Adrenal gland (tissue), 12 donors: ENCODE measurements around the gene FGFR4. TPM values are rescaled to one million over a fixed set of nuclear protein-coding genes. Genes with fewer than 3 reads are reported as not detected.

Experiments used
- DNase-seq, 7 donors: peaks; one replicate each; pipeline ENCODE4 v3.0.0-alpha.2; 2019 to 2020
- H3K27ac ChIP-seq, 5 donors: fragments of 200-600 bp; sonication (generic) in 4 of 5; 1 replicate in 3 of 5; 2 replicates in 2 of 5; pipeline versions ENCODE4 v1.5.1 to v1.8.0; 2016 to 2020; ENCODE audit warnings: mild to moderate bottlenecking in 1 of 5
- H3K27me3 ChIP-seq: fragments of 200-600 bp; 2 replicates; pipeline ENCODE4 v1.8.0; 2021
- H3K36me3 ChIP-seq, 2 donors: fragments of 200-600 bp; replicated peaks in 1 of 2; 1 replicate in 1 of 2; 2 replicates in 1 of 2; pipeline versions ENCODE4 v1.5.1 to v1.8.0; 2018 to 2022
- H3K4me1 ChIP-seq, 2 donors: fragments of 200-600 bp; replicated peaks in 1 of 2; 1 replicate in 1 of 2; 2 replicates in 1 of 2; pipeline versions ENCODE4 v1.5.1 to v1.8.0; 2018 to 2021
- H3K4me3 ChIP-seq, 4 donors: fragments of 200-600 bp; sonication (generic) in 3 of 4; one replicate each; pipeline ENCODE4 v1.5.1; 2016 to 2018
- H3K9me3 ChIP-seq, 3 donors: fragments of 200-600 bp; sonication (generic) in 1 of 3; replicated peaks in 1 of 3; 1 replicate in 2 of 3; 2 replicates in 1 of 3; pipeline versions ENCODE4 v1.5.1 to v1.8.0; 2016 to 2021
- POLR2A ChIP-seq, 2 donors: fragments of 450-650 bp; IDR thresholded peaks; one replicate each; pipeline ENCODE4 v1.6.1; 2017; ENCODE audit warnings: antibody characterized with exemption in 2 of 2, mild to moderate bottlenecking in 2 of 2, moderate library complexity in 1 of 2
- WGBS, 4 donors: extraction: QIAGEN DNeasy Blood & Tissue Kit in 2 of 4; methylation state at CpG; one replicate each; pipeline versions ENCODE4 v1.1.5 to v1.1.7; 2013 to 2017; 5-methylcytosine and 5-hydroxymethylcytosine counted together
- intact Hi-C, 2 donors: fragments of 100-400 bp; cut with DNase I; formaldehyde crosslinking; loops; one replicate each; pipeline versions ENCODE4 v1.14.1 to v1.15.0; 2022 to 2023
- polyA plus RNA-seq, 3 donors: library from polyadenylated mRNA; stranded (reverse); fragments of 200-250 nt in 2 of 3; fragments of 350-450 nt in 1 of 3; fragmentation: Illumina TruSeq in 1 of 3; extraction: RNeasy Lipid Tissue Mini Kit (QIAGEN cat#74804) in 1 of 3; gene quantifications; one replicate each; pipeline ENCODE4 v1.2.3, GENCODE V29; 2013 to 2014
- total RNA-seq, 9 donors: library from RNA; depleted of rRNA in 4 of 9; stranded (reverse); fragments of >200 nt in 4 of 9; fragments of 120-200 nt in 1 of 9; fragmentation: NEBNext Ultra II Directional in 1 of 9; extraction: Animal tissue kit (Norgen Biotek cat#: 25700) in 1 of 9; gene quantifications; one replicate each; pipeline versions ENCODE4 v1.1.0 to v1.2.4, GENCODE V29; 2013 to 2023
- TF ChIP-seq, protein P1 (sequence below), 6 experiments: fragments of 450-650 bp in 4 of 6; fragments of 200-600 bp in 2 of 6; sonication (generic) in 1 of 6; IDR thresholded peaks; 1 replicate in 5 of 6; 2 replicates in 1 of 6; pipeline versions ENCODE4 v1.5.1 to v1.8.0; 2016 to 2021; ENCODE audit warnings: antibody characterized with exemption in 6 of 6, mild to moderate bottlenecking in 2 of 6, moderate library complexity in 1 of 6
- donor health status: healthy with polysubstance abuse.
- donor health status: Bipolar disorder and iron deficiency.
- donor health status: DM: yes; HTN: yes; CAD: no.
- donor health status: DM: no; HTN: no; CAD: no.
- donor health status: DM: no; HTN: no; CAD: no.
- donor health status: DM: yes; HTN: yes; CAD: no.

The FGFR4 gene
- total and polyA plus RNA-seq, 12 donors, result 12.3 to 106 (median 26.4) TPM

- H3K27me3 ChIP-seq, result no peaks in the 10 kb centered on the region
- H3K9me3 ChIP-seq, result no peaks in the 10 kb centered on the region
- peak in 1 of 7 donors; percentile 44 for DNase-seq
- peaks cover 0 to 11% of the 10 kb centered on the region in 2 donors for H3K36me3 ChIP-seq
- H3K4me1 ChIP-seq, result peaks cover 26 to 36% of the 10 kb centered on the region in 2 donors
- no peak for TF ChIP-seq POLR2A (IDR thresholded peaks at IDR 0.05)
- TF ChIP-seq, protein P1, sequence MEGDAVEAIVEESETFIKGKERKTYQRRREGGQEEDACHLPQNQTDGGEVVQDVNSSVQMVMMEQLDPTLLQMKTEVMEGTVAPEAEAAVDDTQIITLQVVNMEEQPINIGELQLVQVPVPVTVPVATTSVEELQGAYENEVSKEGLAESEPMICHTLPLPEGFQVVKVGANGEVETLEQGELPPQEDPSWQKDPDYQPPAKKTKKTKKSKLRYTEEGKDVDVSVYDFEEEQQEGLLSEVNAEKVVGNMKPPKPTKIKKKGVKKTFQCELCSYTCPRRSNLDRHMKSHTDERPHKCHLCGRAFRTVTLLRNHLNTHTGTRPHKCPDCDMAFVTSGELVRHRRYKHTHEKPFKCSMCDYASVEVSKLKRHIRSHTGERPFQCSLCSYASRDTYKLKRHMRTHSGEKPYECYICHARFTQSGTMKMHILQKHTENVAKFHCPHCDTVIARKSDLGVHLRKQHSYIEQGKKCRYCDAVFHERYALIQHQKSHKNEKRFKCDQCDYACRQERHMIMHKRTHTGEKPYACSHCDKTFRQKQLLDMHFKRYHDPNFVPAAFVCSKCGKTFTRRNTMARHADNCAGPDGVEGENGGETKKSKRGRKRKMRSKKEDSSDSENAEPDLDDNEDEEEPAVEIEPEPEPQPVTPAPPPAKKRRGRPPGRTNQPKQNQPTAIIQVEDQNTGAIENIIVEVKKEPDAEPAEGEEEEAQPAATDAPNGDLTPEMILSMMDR (IDR thresholded peaks at IDR 0.05), result no peak
- H3K27ac ChIP-seq, result peak overlapping the region in 4 of 5 donors; percentile 80 to 95 (median 92)
- 40 to 58% (median 53%) methylated on average over 10 to 100 of the region's 100 CpGs; no CpG with 5 or more reads in 1 of the 4 donors for WGBS, 4 donors
- peak overlapping the region in 1 of 4 donors; percentile 73 for H3K4me3 ChIP-seq
- intact Hi-C loops, result loop anchor here in 1 of 2 donors (10.0 kb wide), 1 partner anchor 172 kb away; the partner anchor contains the start of genes PRELID1 and RAB24
Observed at GRCh38 chr5:177132136-177133095, 45.7 kb downstream of the FGFR4 start.

DNA sequence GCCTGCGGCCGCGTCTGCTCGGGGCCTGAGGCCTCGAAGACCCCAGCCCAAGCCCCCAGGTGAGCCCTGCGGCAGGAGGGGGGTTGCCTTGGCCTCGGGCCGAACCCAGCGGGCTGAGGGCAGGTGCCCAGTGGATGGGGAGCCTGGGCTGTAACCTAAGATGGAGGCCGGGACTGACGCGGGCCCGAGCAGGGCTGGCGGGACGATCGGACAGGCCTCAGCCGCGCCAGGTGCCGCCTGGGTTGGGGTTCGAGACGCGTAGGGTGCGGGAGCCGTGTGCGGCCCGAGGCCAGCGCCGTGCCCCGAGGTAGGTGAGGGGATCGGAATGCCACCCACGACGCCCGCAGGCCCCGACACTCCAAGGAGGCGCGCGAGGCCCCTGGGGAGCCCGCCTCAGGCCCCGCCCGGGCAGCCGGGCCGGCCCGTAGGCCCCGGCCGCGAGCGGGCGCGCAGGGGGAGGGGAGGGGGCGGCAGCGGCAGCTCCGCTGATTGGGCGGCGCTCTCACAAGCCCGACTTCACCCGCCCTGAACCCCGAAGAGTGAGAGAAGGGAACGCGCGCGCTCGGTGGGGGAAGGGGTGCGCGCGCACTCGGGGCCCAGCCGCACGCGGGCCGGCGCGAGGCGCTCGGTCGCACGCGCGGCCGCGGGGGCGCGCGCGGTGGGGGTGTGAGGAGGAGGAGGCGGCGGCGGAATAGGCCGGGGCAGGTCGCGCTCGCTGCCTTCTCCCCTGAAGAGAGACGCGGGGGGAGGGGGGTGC, 46.6 kb downstream of the FGFR4 start, which contains the start of gene NSD1:
NSD1 (plus strand) TSS at position 678 of the 757 bp plus-strand sequence. CDS start 1,331 bp downstream, outside the sequence.
- Histone ChIP-seq H3K4me3 (peak within 1 kb of the TSS; percentile 33 to 73 (median 50)), H3K27me3 (no peaks in the 10 kb centered on the region), H3K9me3 (no peaks in the 10 kb centered on the region), H3K36me3 (peaks cover 0 to 20% of the 10 kb centered on the region in 2 donors), H3K4me1 (peaks cover 27 to 44% of the 10 kb centered on the region in 2 donors), H3K27ac (peak within 1 kb of the TSS; percentile 39 to 95 (median 89))
- intact Hi-C loops, result loop anchor here in 1 of 2 donors (10.0 kb wide), 1 partner anchor 172 kb away; the partner anchor contains the start of genes PRELID1 and RAB24
- peak; percentile 84 to 93 (median 89) for DNase-seq
- TF ChIP-seq, protein P1 (IDR thresholded peaks at IDR 0.05), result no peak
- TF ChIP-seq POLR2A (IDR thresholded peaks at IDR 0.05), result peak; percentile 45 to 64
- 1 to 2% (median 2%) methylated on average over 17 to 88 of the region's 93 CpGs; no CpG with 5 or more reads in 1 of the 4 donors for WGBS, 4 donors

DNA sequence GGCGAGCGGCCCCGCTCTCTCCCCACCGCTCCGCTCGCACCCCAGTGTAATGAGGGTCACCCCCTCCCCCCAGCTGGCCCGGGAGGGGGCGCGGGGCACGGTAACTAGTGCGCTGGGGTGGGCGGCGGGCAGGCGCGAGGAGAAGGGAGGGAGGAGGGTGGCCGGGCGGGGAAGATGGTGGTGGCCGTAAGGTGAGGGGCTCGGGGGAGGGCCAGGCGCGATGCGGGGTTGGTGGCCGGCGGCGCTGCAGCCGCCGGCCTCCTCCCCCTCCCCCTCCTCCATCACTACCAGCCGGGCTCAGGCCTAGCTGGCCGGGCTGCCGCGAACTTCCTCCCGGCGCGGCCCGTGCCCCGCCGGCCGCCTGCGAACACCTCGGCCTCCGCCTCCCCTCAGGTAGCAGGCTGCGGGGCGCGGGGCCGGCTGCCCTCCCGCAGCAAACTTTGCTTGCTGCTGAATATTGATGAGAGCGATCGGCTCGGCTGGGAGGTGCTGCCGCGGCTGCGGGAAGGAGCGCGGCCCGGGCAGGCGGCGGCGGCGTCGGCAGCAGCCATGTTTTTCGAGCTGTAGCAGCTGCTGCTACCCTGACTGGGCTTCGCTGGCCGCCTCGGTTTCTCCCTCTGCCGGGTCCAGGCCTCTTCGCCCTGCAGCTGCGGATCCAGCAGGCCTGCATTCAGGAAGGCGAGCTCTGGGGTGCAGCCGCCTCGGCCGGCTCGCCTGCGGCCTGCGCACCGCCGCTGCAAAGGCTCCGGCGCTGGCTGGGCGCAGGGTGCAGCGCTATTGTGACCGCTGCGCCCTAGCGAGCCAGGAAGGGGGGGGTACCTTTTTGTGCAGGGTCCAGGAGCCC, 47.4 kb downstream of the FGFR4 start:
- H3K4me1 ChIP-seq, result peaks cover 27 to 51% of the 10 kb centered on the region in 2 donors

More for the DNA sequence above, 47.4 kb downstream of the FGFR4 start:
- intact Hi-C loops, result loop anchor here in 1 of 2 donors (10.0 kb wide), 1 partner anchor 171 kb away; the partner anchor contains the start of genes PRELID1 and RAB24
- DNase-seq, result peak; percentile 42 to 66 (median 61)
- TF ChIP-seq, protein P1 (IDR thresholded peaks at IDR 0.05), result no peak
- peak in 1 of 2 donors; percentile 31 for TF ChIP-seq POLR2A (IDR thresholded peaks at IDR 0.05)
- WGBS, 4 donors, result 0 to 1% (median 0%) methylated on average over 5 to 83 of the region's 83 CpGs; no CpG with 5 or more reads in 1 of the 4 donors
- Histone ChIP-seq H3K27ac (peak overlapping the region; percentile 39 to 95 (median 89)), H3K9me3 (no peaks in the 10 kb centered on the region), H3K27me3 (no peaks in the 10 kb centered on the region), H3K4me3 (peak overlapping the region; percentile 33 to 73 (median 50)), H3K36me3 (peaks cover 0 to 20% of the 10 kb centered on the region in 2 donors)
